ENCODE measurements around the gene DNAAF8. TPM values are rescaled to one million over a fixed set of nuclear protein-coding genes. Genes with fewer than 3 reads are reported as not detected.

The DNAAF8 gene
- total RNA-seq, 1 donor from 2014 or later, result not detected

- Histone ChIP-seq H3K4me1 (no peaks in the 10 kb centered on the region), H3K9me3 (ENCODE audit: low read depth) (no peaks in the 10 kb centered on the region), H3F3A (ENCODE audit: low read depth) (no peaks in the 10 kb centered on the region), H2AFZ (replicated peaks) (no peak overlapping the region), H3K27me3 (no peaks in the 10 kb centered on the region), H3K4me3 (no peak overlapping the region), H3K27ac (no peak overlapping the region), H3K36me3 (peaks cover 7% of the 10 kb centered on the region), H3K79me2 (ENCODE audit: low read depth) (peaks cover 7% of the 10 kb centered on the region), H3K4me2 (no peak overlapping the region), H3K9ac (no peak overlapping the region), H4K20me1 (ENCODE audit: low read depth) (no peaks in the 10 kb centered on the region)
- no peak for DNase-seq (ENCODE audit: low spot score)
- Mint-ChIP-seq H3K27ac (no peak overlapping the region), H3K4me3 (no peak overlapping the region), H3K4me1 (no peaks in the 10 kb centered on the region), H3K27me3 (ENCODE audit: insufficient read depth, low read depth) (peaks cover 12% of the 10 kb centered on the region), H3K36me3 (peaks cover 22% of the 10 kb centered on the region), H3K9me3 (peaks cover 6% of the 10 kb centered on the region)
- no peak for TF ChIP-seq CTCF (IDR thresholded peaks at IDR 0.05)
- TF ChIP-seq EZH2 (IDR thresholded peaks at IDR 0.05), result no peak
- no peak for TF ChIP-seq EZH2phosphoT487 (IDR thresholded peaks at IDR 0.05)
These were observed 20.5 kb downstream of the DNAAF8 start for GRCh38 chr16:4754865-4755264.

GRCh38 chr16:4755687-4756086 is 21.4 kb downstream of the DNAAF8 start:
- Histone ChIP-seq H3K4me1 (no peaks in the 10 kb centered on the region), H3K27ac (no peak overlapping the region), H3K4me3 (no peak overlapping the region), H3K9ac (no peak overlapping the region), H2AFZ (replicated peaks) (no peak overlapping the region), H3K36me3 (peaks cover 7% of the 10 kb centered on the region), H3K79me2 (ENCODE audit: low read depth) (peaks cover 7% of the 10 kb centered on the region), H4K20me1 (ENCODE audit: low read depth) (no peaks in the 10 kb centered on the region), H3K27me3 (no peaks in the 10 kb centered on the region), H3K9me3 (ENCODE audit: low read depth) (no peaks in the 10 kb centered on the region), H3K4me2 (no peak overlapping the region), H3F3A (ENCODE audit: low read depth) (no peaks in the 10 kb centered on the region)
- Mint-ChIP-seq H3K4me1 (no peaks in the 10 kb centered on the region), H3K9me3 (peaks cover 6% of the 10 kb centered on the region), H3K27me3 (ENCODE audit: insufficient read depth, low read depth) (peaks cover 12% of the 10 kb centered on the region), H3K36me3 (peaks cover 24% of the 10 kb centered on the region), H3K4me3 (no peak overlapping the region), H3K27ac (no peak overlapping the region)
- TF ChIP-seq CTCF (IDR thresholded peaks at IDR 0.05) (no peak), EZH2phosphoT487 (IDR thresholded peaks at IDR 0.05) (no peak), EZH2 (IDR thresholded peaks at IDR 0.05) (no peak)
- DNase-seq (ENCODE audit: low spot score), result no peak

- H2AFZ ChIP-seq (replicated peaks), result no peak overlapping the region
- DNase-seq (ENCODE audit: low spot score), result no peak
- H3K9ac ChIP-seq, result no peak overlapping the region
- no peaks in the 10 kb centered on the region for H3K27me3 ChIP-seq
- no peak for TF ChIP-seq CTCF (IDR thresholded peaks at IDR 0.05)
- TF ChIP-seq EZH2 (IDR thresholded peaks at IDR 0.05), result no peak
- no peak for TF ChIP-seq EZH2phosphoT487 (IDR thresholded peaks at IDR 0.05)
- H3K9me3 Mint-ChIP-seq, result peaks cover 6% of the 10 kb centered on the region
- H3K36me3 Mint-ChIP-seq, result peaks cover 14% of the 10 kb centered on the region
- H3K36me3 ChIP-seq, result peaks cover 5% of the 10 kb centered on the region
- H3K27ac ChIP-seq, result no peak overlapping the region
- H3K9me3 ChIP-seq (ENCODE audit: low read depth), result no peaks in the 10 kb centered on the region
- no peak overlapping the region for H3K4me3 ChIP-seq
- no peaks in the 10 kb centered on the region for H3K4me1 ChIP-seq
- peaks cover 9% of the 10 kb centered on the region for H3K79me2 ChIP-seq (ENCODE audit: low read depth)
- no peak overlapping the region for H3K4me3 Mint-ChIP-seq
- peaks cover 9% of the 10 kb centered on the region for H3K27me3 Mint-ChIP-seq (ENCODE audit: insufficient read depth, low read depth)
- H3K4me2 ChIP-seq, result no peak overlapping the region
- no peaks in the 10 kb centered on the region for H3F3A ChIP-seq (ENCODE audit: low read depth)
- H3K27ac Mint-ChIP-seq, result no peak overlapping the region
- H4K20me1 ChIP-seq (ENCODE audit: low read depth), result no peaks in the 10 kb centered on the region
- H3K4me1 Mint-ChIP-seq, result no peaks in the 10 kb centered on the region
These were observed 26.0 kb downstream of the DNAAF8 start for GRCh38 chr16:4760221-4760910.

Data from neural progenitor cell (in vitro differentiated cells).